ENCODE results near the gene OSBPL1A. TPM values are rescaled to one million over a fixed set of nuclear protein-coding genes. Genes with fewer than 3 reads are reported as not detected.
"Not testable (repeated sequence)": the region's sequence is repeated elsewhere in the genome, so short reads cannot be mapped to it uniquely, and the experiment has no call there.

The OSBPL1A gene
- total RNA-seq, 1 experiment from 2014 or later = 21.5 TPM

- TF ChIP-seq CTCF (IDR thresholded peaks at IDR 0.05; ENCODE audit: unreplicated experiment) = peak; percentile 58
- H3K27ac Mint-ChIP-seq (ENCODE audit: low read depth, unreplicated experiment) = peak overlapping the region; percentile 57
- not testable (repeated sequence) for BruUV-seq (replicated peaks); H3K4me3 Mint-ChIP-seq (ENCODE audit: unreplicated experiment); H3K27me3 Mint-ChIP-seq (ENCODE audit: insufficient read depth, unreplicated experiment); H3K4me1 Mint-ChIP-seq (ENCODE audit: insufficient read depth, unreplicated experiment); H3K9me3 Mint-ChIP-seq (ENCODE audit: unreplicated experiment)
- DNase-seq (ENCODE audit: unreplicated experiment) = peak; percentile 68
- intact Hi-C loops (cut with micrococcal nuclease) = loop anchor here (1.0 to 5.0 kb wide), 5 partner anchors 53 to 367 kb away; partner anchors contain the start of gene IMPACT
- CTCF ChIA-PET = interaction anchor here (0.5 to 11.1 kb wide), 45 partner anchors 9 to 367 kb away, joined by 3 to 285 read pairs (median 4); partner anchors contain the start of genes IMPACT and OSBPL1A
- H3K36me3 Mint-ChIP-seq (ENCODE audit: insufficient read depth, unreplicated experiment) = peaks cover 20% of the 10 kb centered on the region
- POLR2A ChIA-PET = interaction anchor here (0.9 to 1.6 kb wide), 4 partner anchors 37 to 129 kb away, joined by 3 to 7 read pairs (median 4); partner anchors contain the start of genes IMPACT and OSBPL1A
Measured at GRCh38 chr18:24359787-24360530, 37.7 kb downstream of the OSBPL1A start.

- H3K36me3 Mint-ChIP-seq (ENCODE audit: insufficient read depth, unreplicated experiment) = peaks cover 4% of the 10 kb centered on the region
- ChIA-PET POLR2A (interaction anchor here (0.7 kb wide), 1 partner anchor 79 kb away, joined by 3 read pairs; no protein-coding TSS in a partner anchor), CTCF (interaction anchor here (0.6 to 11.1 kb wide), 5 partner anchors 9 to 135 kb away, joined by 3 to 285 read pairs (median 5); partner anchors contain the start of gene IMPACT)
- no peaks in the 10 kb centered on the region for H3K27me3 Mint-ChIP-seq (ENCODE audit: insufficient read depth, unreplicated experiment)
- H3K4me3 Mint-ChIP-seq (ENCODE audit: unreplicated experiment) = no peak overlapping the region
- DNase-seq (ENCODE audit: unreplicated experiment) = no peak
- no peaks in the 10 kb centered on the region for H3K9me3 Mint-ChIP-seq (ENCODE audit: unreplicated experiment)
- no peaks in the 10 kb centered on the region for H3K4me1 Mint-ChIP-seq (ENCODE audit: insufficient read depth, unreplicated experiment)
- intact Hi-C loops (cut with micrococcal nuclease) = no loop called here
- no peak for TF ChIP-seq CTCF (IDR thresholded peaks at IDR 0.05; ENCODE audit: unreplicated experiment)
- no TSS peak for BruUV-seq (replicated peaks)
- no peak overlapping the region for H3K27ac Mint-ChIP-seq (ENCODE audit: low read depth, unreplicated experiment)
Measured at GRCh38 chr18:24354278-24354677, 43.3 kb downstream of the OSBPL1A start.

GRCh38 chr18:24346254-24346653 lies 51.4 kb downstream of the OSBPL1A start:
- no peak for DNase-seq (ENCODE audit: unreplicated experiment)
- H3K9me3 Mint-ChIP-seq (ENCODE audit: unreplicated experiment) = no peaks in the 10 kb centered on the region
- H3K27ac Mint-ChIP-seq (ENCODE audit: low read depth, unreplicated experiment) = no peak overlapping the region
- H3K27me3 Mint-ChIP-seq (ENCODE audit: insufficient read depth, unreplicated experiment) = no peaks in the 10 kb centered on the region
- ChIA-PET CTCF (interaction anchor here (1.5 kb wide), 1 partner anchor 14 kb away, joined by 5 read pairs; no protein-coding TSS in a partner anchor), POLR2A (interaction anchor here (0.6 kb wide), 1 partner anchor 147 kb away, joined by 3 read pairs; no protein-coding TSS in a partner anchor)
- no peak for TF ChIP-seq CTCF (IDR thresholded peaks at IDR 0.05; ENCODE audit: unreplicated experiment)
- H3K4me3 Mint-ChIP-seq (ENCODE audit: unreplicated experiment) = no peak overlapping the region
- no peaks in the 10 kb centered on the region for H3K4me1 Mint-ChIP-seq (ENCODE audit: insufficient read depth, unreplicated experiment)
- no peaks in the 10 kb centered on the region for H3K36me3 Mint-ChIP-seq (ENCODE audit: insufficient read depth, unreplicated experiment)
- BruUV-seq (replicated peaks) = no TSS peak
- intact Hi-C loops (cut with micrococcal nuclease) = no loop called here

- ChIA-PET CTCF (interaction anchor here (0.6 to 1.0 kb wide), 4 partner anchors 14 to 145 kb away, joined by 3 to 4 read pairs (median 4); no protein-coding TSS in a partner anchor), POLR2A (no interaction called here)
- H3K9me3 Mint-ChIP-seq (ENCODE audit: unreplicated experiment) = no peaks in the 10 kb centered on the region
- H3K27ac Mint-ChIP-seq (ENCODE audit: low read depth, unreplicated experiment) = no peak overlapping the region
- TF ChIP-seq CTCF (IDR thresholded peaks at IDR 0.05; ENCODE audit: unreplicated experiment) = no peak
- H3K27me3 Mint-ChIP-seq (ENCODE audit: insufficient read depth, unreplicated experiment) = no peaks in the 10 kb centered on the region
- H3K4me1 Mint-ChIP-seq (ENCODE audit: insufficient read depth, unreplicated experiment) = no peaks in the 10 kb centered on the region
- intact Hi-C loops (cut with micrococcal nuclease) = no loop called here
- BruUV-seq (replicated peaks) = no TSS peak
- H3K36me3 Mint-ChIP-seq (ENCODE audit: insufficient read depth, unreplicated experiment) = no peaks in the 10 kb centered on the region
- no peak overlapping the region for H3K4me3 Mint-ChIP-seq (ENCODE audit: unreplicated experiment)
- no peak for DNase-seq (ENCODE audit: unreplicated experiment)
Measured at GRCh38 chr18:24344509-24344908, 53.1 kb downstream of the OSBPL1A start.

All from MCF 10A (cell line).